SH-SY5Y (cell line): ENCODE measurements around the gene TRAPPC2L.

ENCODE experiments used
- GATA2 ChIP-seq: IDR thresholded peaks from 2 replicates; pipeline ENCODE4 v1.6.1; 2011; ENCODE audit warnings: mild to moderate bottlenecking, low read depth, low read length
- GATA3 ChIP-seq: IDR thresholded peaks from 2 replicates; pipeline ENCODE4 v1.6.1; 2011; ENCODE audit warnings: low read depth, mild to moderate bottlenecking, low read length, moderate library complexity

GRCh38 chr16:88871730-88872416, 14.9 kb downstream of the TRAPPC2L start:
- TF ChIP-seq GATA2 (no peak), GATA3 (no peak)
